Gastroesophageal sphincter (tissue), 3 donors: ENCODE data around the gene BTBD1.

Experiments used
- EP300 ChIP-seq: sonication (generic); formaldehyde crosslinking; IDR thresholded peaks from one replicate; pipeline ENCODE4 v1.6.1; 2017; ENCODE audit warnings: antibody characterized with exemption, mild to moderate bottlenecking
- POLR2A ChIP-seq, 2 donors: fragments of 450-650 bp; IDR thresholded peaks; one replicate each; pipeline ENCODE4 v1.6.1; 2017; ENCODE audit warnings: antibody characterized with exemption in 2 of 2, mild to moderate bottlenecking in 2 of 2, moderate library complexity in 1 of 2
- POLR2AphosphoS5 ChIP-seq: sonication (generic); formaldehyde crosslinking; IDR thresholded peaks from one replicate; pipeline ENCODE4 v1.6.1; 2017; ENCODE audit warnings: antibody characterized with exemption
- TF ChIP-seq, protein P1 (sequence below), 4 experiments: fragments of 200-600 bp in 2 of 4; fragments of 450-650 bp in 2 of 4; sonication (generic) in 1 of 4; IDR thresholded peaks; one replicate each; pipeline ENCODE4 v1.5.1; 2017 to 2019; ENCODE audit warnings: antibody characterized with exemption in 4 of 4, mild to moderate bottlenecking in 2 of 4, moderate library complexity in 2 of 4

DNA sequence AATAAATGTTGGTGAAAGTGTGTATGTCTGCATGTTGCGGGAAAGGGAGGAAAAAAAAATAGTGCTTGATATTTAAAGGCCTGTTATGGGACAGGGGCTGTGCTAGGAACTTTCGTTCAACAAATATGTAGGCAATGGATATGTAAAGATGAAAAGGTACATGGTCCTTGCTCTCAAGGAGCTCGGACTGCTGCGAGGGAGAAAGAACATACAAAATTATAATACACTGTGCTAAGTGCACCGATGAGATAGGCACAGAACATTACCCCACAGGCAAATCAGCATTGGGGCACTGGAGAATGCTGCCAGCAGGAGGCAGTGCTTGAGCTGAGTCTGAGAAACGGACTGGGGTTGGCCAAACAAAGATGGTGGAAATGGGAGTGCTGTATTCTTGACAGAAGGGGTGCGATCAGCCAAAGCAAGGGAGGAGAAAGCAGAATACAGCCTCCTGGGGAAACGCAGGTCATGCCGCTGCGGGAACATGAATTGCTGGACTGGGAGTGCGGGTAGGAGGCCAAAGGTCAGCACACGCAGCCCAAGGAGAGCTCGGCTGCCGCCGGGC is 56.3 kb downstream of the BTBD1 start:
- TF ChIP-seq, protein P1, sequence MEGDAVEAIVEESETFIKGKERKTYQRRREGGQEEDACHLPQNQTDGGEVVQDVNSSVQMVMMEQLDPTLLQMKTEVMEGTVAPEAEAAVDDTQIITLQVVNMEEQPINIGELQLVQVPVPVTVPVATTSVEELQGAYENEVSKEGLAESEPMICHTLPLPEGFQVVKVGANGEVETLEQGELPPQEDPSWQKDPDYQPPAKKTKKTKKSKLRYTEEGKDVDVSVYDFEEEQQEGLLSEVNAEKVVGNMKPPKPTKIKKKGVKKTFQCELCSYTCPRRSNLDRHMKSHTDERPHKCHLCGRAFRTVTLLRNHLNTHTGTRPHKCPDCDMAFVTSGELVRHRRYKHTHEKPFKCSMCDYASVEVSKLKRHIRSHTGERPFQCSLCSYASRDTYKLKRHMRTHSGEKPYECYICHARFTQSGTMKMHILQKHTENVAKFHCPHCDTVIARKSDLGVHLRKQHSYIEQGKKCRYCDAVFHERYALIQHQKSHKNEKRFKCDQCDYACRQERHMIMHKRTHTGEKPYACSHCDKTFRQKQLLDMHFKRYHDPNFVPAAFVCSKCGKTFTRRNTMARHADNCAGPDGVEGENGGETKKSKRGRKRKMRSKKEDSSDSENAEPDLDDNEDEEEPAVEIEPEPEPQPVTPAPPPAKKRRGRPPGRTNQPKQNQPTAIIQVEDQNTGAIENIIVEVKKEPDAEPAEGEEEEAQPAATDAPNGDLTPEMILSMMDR (IDR thresholded peaks at IDR 0.05), result peak; percentile 30 to 74 (median 72)
- no peak for TF ChIP-seq POLR2A (IDR thresholded peaks at IDR 0.05)
- TF ChIP-seq POLR2AphosphoS5, result no peak
- TF ChIP-seq EP300, result no peak
